ENCODE results near the gene MARCO.
"Not testable (repeated sequence)": the region's sequence is repeated elsewhere in the genome, so short reads cannot be mapped to it uniquely, and the experiment has no call there.

MARCO gene

DNA sequence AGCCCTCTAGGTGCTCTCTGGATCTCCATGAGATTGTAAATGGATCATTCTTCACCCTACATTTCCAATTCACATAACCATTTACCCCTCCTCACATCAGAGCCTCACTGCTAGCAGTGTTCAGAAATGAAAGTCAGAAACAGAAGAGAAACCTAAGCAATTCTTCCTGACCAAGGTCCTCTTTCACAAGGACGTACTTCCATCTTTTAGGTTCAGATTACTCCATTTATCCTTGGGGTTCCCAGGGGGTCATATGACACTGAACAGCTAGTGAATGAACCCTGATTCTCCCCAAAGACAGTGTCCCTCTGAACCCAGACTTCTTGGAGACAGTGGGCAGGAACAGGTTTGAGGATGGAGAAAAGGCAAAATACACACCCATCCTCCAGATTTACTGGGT, 12.9 kb upstream of the MARCO start:
- DNase-seq, result no peak

DNA sequence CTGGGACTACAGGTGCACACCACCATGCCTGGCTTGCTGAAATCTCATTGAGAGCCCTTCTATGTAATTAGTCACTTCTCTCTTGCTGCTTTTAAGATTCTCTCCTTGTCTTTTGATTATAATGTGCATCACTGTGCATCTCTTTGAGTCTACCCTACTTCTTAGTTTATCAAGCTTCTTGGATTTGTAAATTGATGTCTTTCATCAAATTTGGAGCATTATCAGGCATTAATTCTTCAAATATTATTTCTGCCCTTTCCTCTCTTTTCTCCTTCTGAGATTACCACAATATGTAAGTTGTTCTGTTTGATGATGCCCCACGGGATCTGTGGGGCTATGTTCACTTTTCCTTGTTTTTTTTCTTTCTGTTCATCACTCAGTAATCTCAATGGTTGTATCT, 9.0 kb upstream of the MARCO start:
- no peak for DNase-seq

DNA sequence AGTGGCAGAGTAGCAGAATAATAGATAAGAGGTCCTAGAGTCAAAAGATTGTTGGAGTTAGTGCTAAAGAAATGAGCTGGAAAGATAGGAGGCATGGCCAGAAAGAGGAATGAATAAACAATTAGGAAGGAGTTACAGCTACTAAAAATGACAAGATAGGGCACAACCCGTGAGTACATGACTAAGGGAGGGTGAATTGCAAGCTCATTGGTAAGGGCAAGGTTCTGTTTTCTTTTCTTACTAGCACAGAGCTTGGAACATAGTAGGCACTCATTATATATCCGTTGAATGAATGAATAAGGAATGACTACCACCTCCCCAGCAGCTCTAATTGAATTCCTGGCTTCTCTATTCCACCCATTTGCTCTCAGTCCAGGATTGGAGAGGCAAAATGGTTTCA, 5.7 kb upstream of the MARCO start:
- no peak for DNase-seq

DNA sequence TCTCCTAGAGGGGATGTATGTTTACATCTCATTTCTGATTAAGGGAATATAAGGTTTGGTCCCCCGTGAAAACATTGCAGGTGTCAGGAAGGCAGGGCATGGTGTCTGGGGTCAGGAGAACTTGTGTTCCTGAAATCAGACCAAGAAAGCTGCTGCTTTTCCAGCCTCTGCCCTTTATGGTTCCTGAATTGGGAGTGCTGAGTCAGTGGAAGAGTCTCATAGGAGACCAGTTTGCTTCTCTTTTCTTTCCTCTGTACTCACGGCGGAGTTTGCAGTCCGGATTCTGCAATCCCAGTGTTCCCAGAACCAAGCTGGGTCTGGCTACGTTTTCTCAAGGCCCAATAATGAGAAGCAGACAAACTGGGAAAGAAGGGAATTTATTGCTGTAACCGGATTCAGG, 5.1 kb upstream of the MARCO start:
- DNase-seq, result no peak

DNA sequence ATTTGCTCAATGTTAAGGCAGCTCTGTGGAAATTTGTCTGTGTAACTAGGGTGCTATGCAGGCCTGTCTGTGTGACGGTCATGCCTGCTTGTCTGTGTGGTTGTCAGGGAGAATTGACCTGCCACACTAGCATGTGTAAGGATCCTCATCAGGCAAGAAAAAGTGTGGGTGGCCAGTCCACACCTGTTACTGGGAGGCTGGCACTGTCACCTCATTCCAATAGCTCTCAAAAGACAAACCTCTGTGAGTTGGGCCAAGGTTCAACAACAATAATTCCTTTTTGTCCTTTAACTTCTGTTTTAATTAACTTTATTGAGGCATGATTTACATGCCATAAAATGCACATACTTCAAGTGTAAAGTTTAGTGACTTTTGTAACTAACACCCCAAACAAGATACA, 4.2 kb upstream of the MARCO start:
- no peak for DNase-seq

DNA sequence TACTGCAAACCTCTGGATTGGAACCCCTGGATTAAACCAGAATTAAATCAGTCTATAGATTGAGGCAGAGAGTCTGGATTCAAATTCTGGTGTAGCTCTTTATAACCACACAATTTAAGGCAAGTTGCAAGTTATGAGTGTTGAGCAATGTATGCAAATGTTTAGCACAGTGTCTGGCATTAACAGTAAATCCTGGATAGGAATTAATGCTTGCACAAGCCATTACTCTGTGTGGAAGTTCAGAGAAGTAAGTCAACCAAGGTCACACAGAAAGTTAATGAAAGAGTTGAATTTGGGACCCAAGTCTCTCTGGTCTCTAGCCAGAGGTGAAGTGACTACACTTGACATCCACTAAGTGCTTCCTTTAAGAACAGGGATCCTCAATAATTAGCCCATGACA, 2.0 kb upstream of the MARCO start:
- no peak for DNase-seq

DNA sequence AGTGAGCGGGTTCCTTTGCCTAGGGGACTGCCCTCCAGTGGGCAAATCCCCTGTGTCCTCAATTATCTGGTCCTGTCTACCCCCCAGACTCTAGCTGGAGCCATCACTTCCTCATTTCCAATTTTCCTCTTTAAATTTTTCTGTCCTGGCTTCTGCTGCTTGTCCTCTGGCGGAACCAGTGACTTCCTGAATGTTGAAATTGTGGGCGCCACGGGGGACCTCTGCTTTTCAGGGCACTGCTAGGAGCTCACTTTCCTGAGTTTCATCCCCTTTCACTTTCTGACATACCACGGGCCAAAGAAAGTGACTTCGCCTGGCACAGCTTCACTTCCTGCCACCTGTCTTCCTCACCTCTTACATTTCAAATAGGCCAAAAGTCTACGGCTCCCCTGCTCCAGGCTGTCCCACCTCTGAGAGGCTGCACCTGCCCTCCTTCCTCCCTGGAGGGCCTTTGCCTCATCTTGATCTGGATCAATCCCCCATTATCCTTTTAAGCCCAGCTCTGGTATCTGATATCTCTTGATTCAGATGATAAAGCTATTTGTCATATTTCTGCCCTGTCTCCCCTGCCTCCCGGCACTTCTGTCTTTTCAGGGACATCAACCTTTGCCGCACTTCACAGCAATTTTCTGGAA, 1.4 kb upstream of the MARCO start:
- no peak for DNase-seq

DNA sequence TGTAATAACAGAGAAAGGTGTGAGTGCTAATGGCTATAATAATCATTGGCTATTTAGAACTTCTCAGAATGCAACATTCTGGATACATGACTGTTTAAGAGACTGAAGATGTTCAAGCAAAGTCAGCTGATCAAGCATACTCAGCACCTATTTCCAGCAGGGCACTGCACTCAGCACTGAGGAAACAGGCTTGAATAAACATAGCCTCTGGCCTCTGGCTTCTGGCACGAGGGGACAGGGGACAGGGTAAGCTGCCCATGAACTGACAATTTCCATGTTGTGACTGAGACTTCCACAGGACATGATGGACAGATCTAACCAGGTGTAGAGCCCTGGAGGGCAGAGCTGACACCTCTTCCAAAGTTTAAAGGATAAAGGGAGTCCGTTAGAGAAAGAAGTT, 1.3 kb downstream of the MARCO start:
- DNase-seq, result no peak

DNA sequence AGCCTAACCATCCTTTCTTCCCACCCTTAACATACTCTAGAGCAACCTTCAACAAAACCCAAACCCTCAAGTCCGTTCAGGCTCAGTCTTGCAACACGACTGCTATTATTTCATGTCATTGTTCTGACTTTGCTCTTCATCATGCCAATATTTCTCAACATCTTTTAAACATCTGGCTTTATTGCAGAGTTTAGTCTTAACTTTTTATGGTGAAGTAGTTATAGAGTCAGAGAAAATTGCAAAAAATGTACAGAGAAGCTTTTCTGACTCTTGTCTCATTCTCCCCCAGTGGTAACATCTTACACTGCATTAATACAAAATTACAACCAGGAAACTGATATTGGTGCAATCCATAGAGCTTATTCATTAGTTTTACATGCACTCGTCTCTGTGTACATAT, 3.9 kb downstream of the MARCO start:
- no peak for DNase-seq

DNA sequence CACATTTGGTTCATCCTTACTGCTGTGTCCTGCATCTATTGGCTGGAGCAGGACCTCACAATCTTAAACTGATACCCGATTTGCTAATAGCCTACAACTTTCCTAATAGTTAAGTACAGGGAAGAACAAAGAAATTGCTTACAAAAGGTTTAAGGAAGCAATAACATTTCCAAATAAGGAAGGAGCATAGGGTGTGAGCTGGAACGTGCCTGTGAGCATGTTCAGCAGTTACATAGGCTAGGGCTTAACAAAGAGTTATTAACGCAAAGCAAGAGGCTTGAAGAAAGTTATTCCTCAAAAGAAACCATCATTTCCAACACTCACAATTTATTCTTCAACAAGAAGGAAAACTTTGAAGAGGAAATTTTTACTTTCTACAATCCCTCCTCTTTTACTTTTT, 6.3 kb downstream of the MARCO start:
- DNase-seq, result not testable (repeated sequence)

DNA sequence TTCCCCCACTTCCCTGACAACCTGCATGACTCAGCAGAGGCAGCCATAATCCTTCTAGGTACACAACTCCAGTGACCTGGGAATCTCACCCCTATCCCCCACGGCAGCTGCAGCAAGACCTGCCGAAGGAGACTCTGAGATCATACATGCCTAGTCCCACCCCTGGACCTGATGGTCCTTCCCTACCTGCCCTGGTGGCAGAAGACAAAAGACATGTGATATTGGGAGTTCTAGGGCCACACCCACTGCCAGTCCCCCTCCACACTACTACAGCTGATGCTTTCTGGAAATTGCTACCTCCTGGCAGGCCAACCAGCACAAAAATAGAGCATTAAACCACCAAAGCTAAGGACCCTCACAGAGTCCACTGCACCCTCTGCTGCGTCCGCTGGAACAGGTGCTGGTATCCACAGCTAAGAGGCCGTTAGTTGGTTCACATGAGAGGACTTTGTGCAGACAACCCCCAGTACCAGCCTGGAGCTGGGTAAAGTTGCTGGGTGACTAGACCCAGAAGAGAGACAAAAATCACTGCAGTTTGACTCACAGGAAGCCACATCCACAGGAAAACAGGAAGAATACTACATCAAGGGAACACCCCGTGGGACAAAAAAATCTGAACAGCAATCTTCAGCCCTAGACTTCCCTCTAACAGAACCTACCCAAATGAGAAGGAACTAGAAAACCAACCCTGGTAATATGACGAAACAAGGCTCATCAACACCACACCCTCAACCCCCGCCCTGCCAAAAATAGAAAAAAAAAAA, 12.5 kb downstream of the MARCO start:
- no peak for DNase-seq

DNA sequence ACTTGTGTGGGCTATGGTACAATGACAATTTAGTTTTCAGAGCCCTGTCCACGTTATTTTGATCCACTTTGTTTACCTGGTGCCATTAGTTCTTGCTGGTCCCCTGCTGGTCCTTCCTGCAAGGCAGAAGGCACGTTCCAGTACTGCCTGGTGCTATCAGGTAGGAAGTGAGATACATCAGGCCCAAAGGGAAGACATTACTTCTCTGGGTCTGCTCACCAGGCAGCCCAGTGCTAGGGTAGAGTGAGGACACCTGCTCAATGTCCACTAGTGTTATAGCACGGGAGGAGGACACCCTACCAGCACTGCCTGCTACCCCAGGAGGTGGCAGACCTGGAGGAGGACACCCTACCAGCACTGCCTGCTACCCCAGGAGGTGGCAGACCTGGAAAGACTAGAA, 23.7 kb downstream of the MARCO start:
- no peak for DNase-seq

DNA sequence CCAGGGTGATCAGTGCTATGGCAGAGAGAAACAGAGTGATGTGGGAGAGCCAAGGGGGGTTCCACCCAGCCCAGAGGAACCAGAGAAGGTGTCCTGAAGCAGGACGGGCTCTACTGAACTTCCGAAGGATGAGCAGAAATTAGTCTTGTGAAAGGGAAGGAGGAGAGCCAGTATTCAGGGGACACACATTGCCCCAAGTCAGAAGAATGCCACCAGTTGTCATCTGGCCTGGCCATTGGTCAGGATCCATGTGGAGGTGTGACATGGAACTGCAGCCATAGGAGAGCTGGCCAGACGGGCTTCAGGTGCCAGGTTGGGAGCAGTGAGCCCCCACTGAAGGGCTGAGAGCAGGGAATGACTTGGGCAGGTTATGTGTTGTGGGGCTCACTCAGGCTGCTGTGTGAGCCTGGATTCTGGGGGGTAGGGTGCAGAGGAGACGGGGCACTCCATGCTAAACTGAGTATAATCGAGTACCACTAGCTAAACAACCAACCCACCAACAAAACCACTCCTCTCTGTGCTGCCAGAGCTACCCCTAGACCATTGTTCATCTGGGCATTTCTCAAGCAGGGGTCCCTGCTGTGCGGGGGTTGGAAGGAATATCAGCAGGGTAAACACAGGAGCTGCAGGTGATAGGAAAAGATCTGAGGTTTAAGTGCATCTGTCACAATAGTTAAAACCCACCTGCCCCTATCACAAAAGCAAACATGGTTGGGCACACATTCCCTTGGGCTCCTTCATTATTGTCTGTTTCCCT, 25.3 kb downstream of the MARCO start:
- no peak for DNase-seq

DNA sequence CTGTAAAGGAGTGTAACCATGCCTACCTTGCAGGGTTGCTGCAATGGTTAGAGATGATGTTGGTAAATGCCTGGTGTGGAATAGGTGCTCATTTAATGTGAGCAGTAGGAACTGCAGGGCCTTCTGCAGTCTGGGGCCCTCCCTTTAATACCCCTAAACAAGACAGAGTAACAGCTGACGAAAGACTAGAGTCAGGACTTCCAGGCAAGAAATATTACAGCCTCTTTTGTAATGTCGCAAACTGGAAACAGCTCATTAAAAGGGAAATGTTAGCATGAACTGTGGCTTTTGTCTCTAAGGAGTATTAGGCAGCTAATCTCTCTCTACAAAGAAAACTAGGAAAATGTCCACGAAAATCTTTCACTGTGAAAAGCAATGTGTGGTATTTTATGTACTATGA, 26.0 kb downstream of the MARCO start:
- no peak for DNase-seq

DNA sequence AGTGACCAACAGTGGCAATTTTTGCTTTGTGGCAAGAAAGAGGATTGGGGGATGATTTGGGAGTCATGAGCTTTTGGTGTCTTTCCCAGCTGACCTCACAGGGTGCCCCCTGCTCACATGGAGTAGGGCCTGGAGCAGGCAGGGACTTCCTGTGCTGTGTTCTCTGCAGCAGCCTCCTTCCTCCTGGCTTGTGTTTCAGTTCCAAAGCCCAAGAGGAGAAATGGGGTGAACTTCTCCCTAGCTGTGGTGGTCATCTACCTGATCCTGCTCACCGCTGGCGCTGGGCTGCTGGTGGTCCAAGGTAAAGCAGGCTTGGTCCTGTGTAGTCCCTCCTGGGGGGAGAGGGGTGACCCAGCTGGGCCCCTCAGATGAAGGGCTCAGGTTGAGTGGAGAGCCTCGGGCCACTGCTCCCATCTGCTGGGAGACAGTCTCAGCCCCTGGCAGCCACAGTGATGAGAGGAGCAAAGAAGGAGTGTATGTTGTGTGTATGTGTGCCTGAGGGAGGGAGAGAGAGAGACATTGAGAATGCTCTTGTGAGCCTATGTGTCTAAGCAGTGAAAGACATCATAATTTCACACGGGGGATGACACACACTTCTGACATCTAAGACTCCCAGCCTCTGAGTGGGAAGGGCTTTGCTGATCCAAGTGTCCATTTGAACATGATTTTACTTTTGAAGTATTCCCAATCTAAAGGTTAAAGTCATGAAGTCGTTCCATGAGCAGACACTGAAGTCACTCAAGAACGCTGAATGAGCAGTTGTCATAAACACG, 27.2 kb downstream of the MARCO start:
- DNase-seq, result no peak

DNA sequence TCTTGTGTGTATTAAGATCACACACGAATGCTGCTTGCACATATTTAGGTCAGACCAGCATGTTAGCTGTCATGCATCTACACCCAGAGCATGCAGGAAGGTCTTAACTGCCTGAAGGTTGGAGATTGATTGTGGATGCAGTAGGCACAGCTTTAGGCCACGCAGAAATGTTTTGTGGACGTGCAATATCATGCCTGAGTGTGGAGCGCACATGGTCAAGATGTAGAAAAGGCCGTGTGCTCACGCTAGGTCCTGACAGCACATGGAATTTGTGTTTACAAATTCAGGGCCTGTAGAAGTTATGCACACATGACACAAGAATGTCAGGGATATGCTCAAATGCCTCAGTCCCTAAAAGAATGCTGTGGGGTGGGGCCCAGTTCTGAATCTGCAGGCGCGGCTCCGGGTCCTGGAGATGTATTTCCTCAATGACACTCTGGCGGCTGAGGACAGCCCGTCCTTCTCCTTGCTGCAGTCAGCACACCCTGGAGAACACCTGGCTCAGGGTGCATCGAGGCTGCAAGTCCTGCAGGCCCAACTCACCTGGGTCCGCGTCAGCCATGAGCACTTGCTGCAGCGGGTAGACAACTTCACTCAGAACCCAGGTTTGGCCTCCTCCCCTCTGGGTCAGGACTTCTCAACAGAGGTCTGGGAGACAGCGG, 27.9 kb downstream of the MARCO start:
- DNase-seq, result no peak

DNA sequence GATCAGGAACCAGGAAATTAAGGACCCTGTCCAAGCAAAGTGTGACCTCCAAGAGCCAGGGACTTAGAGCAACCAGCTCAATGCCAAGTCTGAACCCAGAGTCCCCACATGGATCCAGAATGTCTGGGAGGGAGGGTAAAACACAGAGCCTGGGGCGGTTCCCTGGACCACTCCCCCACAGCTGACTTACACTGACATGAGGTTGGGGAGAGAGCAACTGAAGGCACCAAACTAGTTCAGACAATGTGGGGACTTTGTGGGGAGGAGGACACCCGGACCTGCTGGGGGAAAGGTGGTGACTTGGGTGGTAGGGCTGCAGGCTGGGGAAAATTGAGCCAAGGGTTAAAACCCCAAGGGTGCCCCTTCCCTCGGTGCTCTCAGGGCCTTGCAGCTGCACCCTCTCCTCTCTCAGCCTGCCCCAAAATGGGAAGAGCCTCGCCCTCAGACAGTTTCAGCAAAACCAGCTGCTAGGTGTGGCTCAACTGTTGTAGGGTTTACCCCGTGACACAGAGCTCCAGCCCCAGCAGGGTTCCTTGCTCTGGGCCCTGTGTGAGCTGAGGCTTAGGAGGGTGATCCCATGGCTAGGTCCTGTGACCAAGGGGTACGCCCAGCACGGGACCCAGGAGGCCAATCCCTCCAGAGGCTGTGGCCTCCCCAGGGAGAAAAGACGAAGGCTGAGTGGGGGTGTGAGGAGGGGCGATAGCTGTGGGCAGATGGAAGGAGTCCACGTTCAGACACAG, 28.6 kb downstream of the MARCO start:
- DNase-seq, result no peak

DNA sequence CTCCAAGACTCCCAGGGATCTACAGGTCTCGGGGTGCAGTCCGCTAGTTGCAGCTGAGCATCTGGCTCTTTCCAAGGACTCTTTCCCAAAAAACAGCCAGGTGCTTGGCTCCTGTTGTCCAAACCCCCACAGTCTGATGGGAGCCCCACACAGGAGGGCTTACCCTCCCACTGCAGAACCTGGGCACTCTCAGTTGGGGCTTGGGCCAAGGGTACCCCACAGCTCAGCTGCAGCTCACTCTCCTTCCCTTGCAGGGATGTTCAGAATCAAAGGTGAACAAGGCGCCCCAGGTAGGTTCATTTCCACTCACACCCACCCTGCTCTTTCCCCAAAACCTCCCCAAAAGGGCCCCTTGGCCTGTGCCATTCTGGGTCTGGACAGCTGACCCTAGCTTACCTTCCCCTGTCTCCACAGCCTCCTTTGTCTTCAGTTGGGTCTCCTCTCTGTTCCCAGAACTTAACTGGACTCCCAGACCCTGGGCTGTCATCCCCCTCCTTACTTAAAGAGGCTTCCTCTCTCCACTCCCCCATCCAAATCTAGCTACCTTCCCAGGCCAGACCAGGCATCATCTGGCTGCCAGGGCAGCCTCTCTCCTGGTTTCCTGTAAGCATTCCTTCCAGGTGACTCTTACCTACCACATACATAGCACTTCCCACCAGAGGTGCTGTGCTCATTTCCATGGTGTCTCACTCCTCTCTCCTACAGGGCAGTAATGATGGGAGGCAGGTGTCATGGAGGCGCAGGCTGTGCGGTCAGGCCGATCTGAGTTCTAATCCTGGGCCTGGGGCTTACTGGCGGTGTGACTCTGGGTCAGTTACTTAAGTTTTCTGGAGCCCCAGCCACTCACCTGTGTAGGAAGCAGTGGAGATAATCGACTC, 29.5 kb downstream of the MARCO start:
- DNase-seq, result no peak

DNA sequence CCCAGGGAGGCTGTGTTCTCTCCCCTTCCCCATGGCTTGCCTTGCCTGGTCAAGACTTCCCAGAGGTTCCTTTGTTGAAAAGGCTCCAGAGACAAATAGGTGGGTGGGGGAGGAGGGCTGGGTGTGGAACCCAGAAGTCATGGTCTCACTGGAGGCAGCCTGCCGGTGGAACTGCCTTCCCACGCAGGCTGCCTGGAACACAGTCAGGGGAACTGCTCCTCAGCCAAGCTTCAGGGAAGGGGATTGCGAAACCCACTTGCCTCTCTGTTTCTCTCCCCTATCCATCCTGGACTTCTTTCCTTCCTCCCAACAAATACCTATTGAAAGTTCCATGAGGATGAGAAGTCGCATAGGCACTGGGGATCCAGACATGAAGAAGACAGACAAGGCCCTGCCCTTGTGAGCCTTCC, 31.6 kb downstream of the MARCO start:
- no peak for DNase-seq

DNA sequence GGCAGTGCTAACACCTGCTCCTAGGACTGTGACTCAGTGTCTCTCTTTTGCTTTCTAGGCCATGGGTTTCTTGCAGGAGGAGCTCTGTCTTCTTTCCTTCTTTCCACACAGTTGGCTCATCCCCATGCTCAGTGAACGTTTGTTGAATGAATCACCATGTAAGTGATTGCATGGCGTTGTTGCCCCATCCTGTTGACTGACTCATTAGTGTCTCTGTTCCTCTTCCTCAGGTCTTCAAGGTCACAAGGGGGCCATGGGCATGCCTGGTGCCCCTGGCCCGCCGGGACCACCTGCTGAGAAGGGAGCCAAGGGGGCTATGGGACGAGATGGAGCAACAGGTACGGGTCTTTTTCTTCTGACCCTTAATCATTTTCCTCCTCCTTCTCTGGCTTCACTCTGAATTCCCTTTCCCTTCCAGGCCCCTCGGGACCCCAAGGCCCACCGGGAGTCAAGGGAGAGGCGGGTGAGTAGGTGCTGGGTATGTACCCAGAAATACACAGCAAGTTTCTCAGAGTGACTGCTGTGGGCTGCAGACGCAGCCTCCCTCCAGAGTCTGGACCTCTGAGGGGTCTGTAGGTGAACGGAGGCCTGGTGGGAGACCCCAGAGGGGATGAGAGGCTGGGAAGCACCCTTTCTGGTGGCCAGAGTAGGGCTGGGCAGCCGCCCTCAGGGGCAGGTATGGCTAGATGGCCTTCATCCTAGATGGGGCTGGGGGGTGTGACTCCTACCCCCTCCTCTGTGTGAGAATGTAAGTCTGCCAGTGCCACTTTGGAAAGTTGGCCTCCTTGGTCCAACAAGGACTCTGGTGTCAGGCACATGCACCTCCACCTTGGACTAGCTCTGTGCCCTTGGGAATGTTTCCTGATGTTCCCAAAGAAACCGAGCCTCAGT, 32.4 kb downstream of the MARCO start:
- no peak for DNase-seq
